Endothelial cell of umbilical vein (primary cell): Measurements from ENCODE around the gene PFDN5. TPM values are rescaled to one million over a fixed set of nuclear protein-coding genes. Genes with fewer than 3 reads are reported as not detected.

ENCODE experiments used
- BruUV-seq: library from RNA; stranded (reverse); fragments of 400-500 nt; replicated peaks from 2 replicates; lab custom pipeline; 2021; lab: Mats Ljungman, UMichigan
- CTCF ChIA-PET: fragments of 300-600, 350-600 bp; sonication (Branson Sonifier 250); formaldehyde crosslinking; loops from one replicate; lab custom pipeline; 2021; ENCODE audit warnings: antibody characterized with exemption, inconsistent platforms; lab: Charles Lee
- POLR2A ChIA-PET: fragments of 300-600, 350-600 bp; sonication (Branson Sonifier 250); formaldehyde crosslinking; loops from one replicate; lab custom pipeline; 2021; ENCODE audit warnings: antibody characterized with exemption, inconsistent platforms; lab: Charles Lee
- DNase-seq: peaks from one replicate; pipeline ENCODE4 v3.0.0-alpha.2; 2011; ENCODE audit warnings: low read depth, low spot score
- FAIRE-seq: peaks from 2 replicates; lab custom pipeline; 2011; peaks lifted over from hg19 to GRCh38; lab: Jason Lieb, UNC
- H2AFZ ChIP-seq: 2 replicates; pipeline ENCODE4 v1.6.0; 2012; ENCODE audit warnings: low read depth, low read length, control low read depth, inconsistent platforms
- H3K27ac ChIP-seq: 2 replicates; pipeline ENCODE4 v1.5.1; 2011; ENCODE audit warnings: low read depth, mild to moderate bottlenecking, control low read depth, low read length, moderate library complexity; ENCODE audit not compliant: insufficient read depth
- H3K27me3 ChIP-seq, 2 experiments: 2 replicates each; pipeline versions ENCODE4 v1.6.0 to v1.6.1; 2011; ENCODE audit warnings: low read length in 2 of 2, mixed read lengths in 1 of 2; ENCODE audit not compliant: control insufficient read depth in 2 of 2, insufficient read depth in 2 of 2
- H3K36me3 ChIP-seq, 2 experiments: 2 replicates in 1 of 2; 3 replicates in 1 of 2; pipeline ENCODE4 v1.5.1; 2011; ENCODE audit warnings: low read length in 2 of 2, mild to moderate bottlenecking in 1 of 2, moderate library complexity in 1 of 2; ENCODE audit not compliant: control insufficient read depth in 2 of 2, insufficient read depth in 2 of 2; ENCODE audit errors: extremely low read depth in 1 of 2
- H3K4me1 ChIP-seq: 3 replicates; pipeline ENCODE4 v1.5.1; 2011; ENCODE audit warnings: mild to moderate bottlenecking, low read length; ENCODE audit not compliant: control insufficient read depth, insufficient read depth; ENCODE audit errors: extremely low read depth
- H3K4me2 ChIP-seq: 2 replicates; pipeline ENCODE4 v1.6.1; 2011; ENCODE audit warnings: low read length, control low read depth, mixed read lengths; ENCODE audit not compliant: insufficient read depth
- H3K4me3 ChIP-seq, 3 experiments: fragments of 200-600 bp in 1 of 3; sonication (generic), shearing (Covaris generic) in 1 of 3; replicated peaks in 1 of 3; 2 replicates each; pipeline ENCODE4 v1.5.1; 2011 to 2016; ENCODE audit warnings: control low read depth in 3 of 3, low read length in 3 of 3, mild to moderate bottlenecking in 2 of 3, inconsistent platforms in 1 of 3, low read depth in 1 of 3, moderate library complexity in 1 of 3; ENCODE audit not compliant: insufficient read depth in 1 of 3
- H3K79me2 ChIP-seq: 2 replicates; pipeline ENCODE4 v1.6.0; 2012; ENCODE audit warnings: low read length, inconsistent platforms; ENCODE audit not compliant: control insufficient read depth, insufficient read depth
- H3K9ac ChIP-seq: replicated peaks from 2 replicates; pipeline ENCODE3; 2011; ENCODE audit warnings: low read length, control low read depth; ENCODE audit not compliant: insufficient read depth; ENCODE audit errors: extremely low read depth
- H3K9me1 ChIP-seq: replicated peaks from 3 replicates; pipeline ENCODE4 v1.6.0; 2011; ENCODE audit warnings: mild to moderate bottlenecking, low read length; ENCODE audit not compliant: control insufficient read depth, insufficient read depth; ENCODE audit errors: extremely low read depth
- H3K9me3 ChIP-seq: replicated peaks from 2 replicates; pipeline ENCODE4 v1.5.1; 2012; ENCODE audit warnings: low read length, inconsistent platforms; ENCODE audit not compliant: control insufficient read depth, insufficient read depth
- H4K20me1 ChIP-seq: replicated peaks from 2 replicates; pipeline ENCODE3; 2011; ENCODE audit warnings: mild to moderate bottlenecking, low read length; ENCODE audit not compliant: control insufficient read depth, insufficient read depth; ENCODE audit errors: extremely low read depth
- EZH2 ChIP-seq: IDR thresholded peaks from 2 replicates; pipeline ENCODE4 v1.6.1; 2012; ENCODE audit warnings: borderline replicate concordance, low read depth, mild to moderate bottlenecking, moderate library complexity, low read length, inconsistent platforms; ENCODE audit not compliant: severe bottlenecking
- GATA2 ChIP-seq: IDR thresholded peaks from 2 replicates; pipeline ENCODE4 v1.7.0; 2011; ENCODE audit warnings: low read depth, mild to moderate bottlenecking, moderate library complexity, mixed read lengths, low read length; ENCODE audit not compliant: insufficient read length, insufficient read depth
- JUN ChIP-seq: IDR thresholded peaks from 2 replicates; pipeline ENCODE4 v1.6.1; 2011; ENCODE audit warnings: borderline replicate concordance, low read depth; ENCODE audit not compliant: insufficient read length, insufficient read depth
- MYC ChIP-seq: IDR thresholded peaks from one replicate; pipeline ENCODE4 v1.6.1; 2011; ENCODE audit warnings: mild to moderate bottlenecking, low read depth, low read length
- POLR2A ChIP-seq: IDR thresholded peaks from 2 replicates; pipeline ENCODE4 v1.6.1; 2012; ENCODE audit warnings: low read depth, mild to moderate bottlenecking, control low read depth, low read length
- POLR2AphosphoS5 ChIP-seq: IDR thresholded peaks from 2 replicates; pipeline ENCODE4 v1.6.1; 2012; ENCODE audit warnings: low read depth, mild to moderate bottlenecking, control low read depth, low read length, moderate library complexity; ENCODE audit not compliant: insufficient read depth
- dilution Hi-C: fragments of 300-500 bp; cut with MboI; formaldehyde crosslinking; loops from one replicate; pipeline ENCODE4 v1.15.0; 2019; ENCODE audit warnings: low sequenced_read_pairs; ENCODE audit not compliant: extremely low pct_ligation_motif_present
- intact Hi-C: fragments of 100-400 bp; cut with micrococcal nuclease; formaldehyde crosslinking; loops from one replicate; pipeline ENCODE4 v1.10.0; 2022
- polyA plus RNA-seq, 4 experiments: library from polyadenylated mRNA; depleted of rRNA in 3 of 4; stranded (reverse) in 3 of 4; unstranded in 1 of 4; fragments of >200 nt; gene quantifications; 2 replicates each; pipeline versions ENCODE4 v1.2.1 to v1.2.3, GENCODE V29; 2011 to 2012; ENCODE audit warnings: missing spikeins in 1 of 4
- total RNA-seq: library from RNA; stranded (reverse); gene quantifications from 2 replicates; pipeline ENCODE4 v1.2.3, GENCODE V29; 2021
- TF ChIP-seq, protein P1 (sequence below), 2 donors: IDR thresholded peaks; 1 replicate in 1 of 2; 2 replicates in 1 of 2; pipeline ENCODE4 v1.5.1; 2011; ENCODE audit warnings: low read length in 2 of 2, mild to moderate bottlenecking in 2 of 2, moderate library complexity in 2 of 2, control low read depth in 1 of 2, inconsistent platforms in 1 of 2, low read depth in 1 of 2; ENCODE audit not compliant: insufficient read depth in 1 of 2; ENCODE audit errors: extremely low read depth in 1 of 2

PFDN5 gene
- total and polyA plus RNA-seq, 2 donors (not counting 3 experiments of a cell fraction or from before 2014, with no cell fraction given) = 301 to 745 TPM

DNA sequence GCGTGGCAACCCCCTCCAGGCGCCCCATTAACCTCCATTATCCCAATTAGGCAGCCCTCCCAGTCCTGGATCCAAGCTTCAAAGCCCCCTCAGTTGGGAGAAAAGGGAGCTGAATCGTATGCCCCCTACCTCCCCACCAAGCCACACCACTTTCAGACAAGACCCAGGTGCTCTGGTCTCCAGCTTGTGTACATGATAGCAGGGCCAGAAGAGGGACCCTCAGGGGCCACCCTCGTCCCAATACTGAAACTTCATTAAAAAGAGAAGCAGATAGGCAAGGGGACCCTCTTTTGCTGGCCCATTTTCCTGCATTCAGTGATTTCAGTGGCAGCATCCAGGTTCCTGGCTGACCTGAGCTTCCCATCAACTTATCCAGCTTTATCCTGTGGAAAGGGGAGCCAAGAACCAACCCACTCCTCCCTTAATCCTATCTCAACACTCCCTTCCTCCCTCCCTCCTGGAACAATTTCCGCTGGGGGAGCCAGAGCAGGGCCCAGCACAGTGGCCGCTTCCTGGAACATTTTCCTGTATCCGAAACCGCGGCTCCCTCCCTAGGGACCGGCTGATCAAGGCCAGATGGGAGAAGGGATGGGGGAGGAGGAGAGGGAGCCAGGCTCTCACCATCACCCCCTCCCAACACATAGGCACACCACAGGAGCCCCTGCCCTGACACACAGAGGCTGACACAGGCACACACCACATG lies 50.3 kb downstream of the PFDN5 start:
- FAIRE-seq (peak; percentile 91), DNase-seq (peak; percentile 57)
- intact Hi-C loops = loop anchor here (1.0 kb wide), 1 partner anchor 18 kb away; no protein-coding TSS in a partner anchor
- TF ChIP-seq GATA2 (no peak), POLR2AphosphoS5 (peak; percentile 32), JUN (no peak), MYC (no peak), POLR2A (peak; percentile 19), EZH2 (no peak)
- TF ChIP-seq, protein P1, sequence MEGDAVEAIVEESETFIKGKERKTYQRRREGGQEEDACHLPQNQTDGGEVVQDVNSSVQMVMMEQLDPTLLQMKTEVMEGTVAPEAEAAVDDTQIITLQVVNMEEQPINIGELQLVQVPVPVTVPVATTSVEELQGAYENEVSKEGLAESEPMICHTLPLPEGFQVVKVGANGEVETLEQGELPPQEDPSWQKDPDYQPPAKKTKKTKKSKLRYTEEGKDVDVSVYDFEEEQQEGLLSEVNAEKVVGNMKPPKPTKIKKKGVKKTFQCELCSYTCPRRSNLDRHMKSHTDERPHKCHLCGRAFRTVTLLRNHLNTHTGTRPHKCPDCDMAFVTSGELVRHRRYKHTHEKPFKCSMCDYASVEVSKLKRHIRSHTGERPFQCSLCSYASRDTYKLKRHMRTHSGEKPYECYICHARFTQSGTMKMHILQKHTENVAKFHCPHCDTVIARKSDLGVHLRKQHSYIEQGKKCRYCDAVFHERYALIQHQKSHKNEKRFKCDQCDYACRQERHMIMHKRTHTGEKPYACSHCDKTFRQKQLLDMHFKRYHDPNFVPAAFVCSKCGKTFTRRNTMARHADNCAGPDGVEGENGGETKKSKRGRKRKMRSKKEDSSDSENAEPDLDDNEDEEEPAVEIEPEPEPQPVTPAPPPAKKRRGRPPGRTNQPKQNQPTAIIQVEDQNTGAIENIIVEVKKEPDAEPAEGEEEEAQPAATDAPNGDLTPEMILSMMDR (IDR thresholded peaks at IDR 0.05; ENCODE audit: extremely low read depth in 1 of 2, insufficient read depth in 1 of 2, low read depth in 1 of 2, low read length in 2 of 2) = peak in 1 of 2 donors; percentile 7
- ChIA-PET CTCF (interaction anchor here (0.6 to 4.5 kb wide), 27 partner anchors 7 to 280 kb away, joined by 3 to 225 read pairs (median 6); partner anchors contain the start of genes AAAS, MAP3K12, SP7 and TARBP2), POLR2A (interaction anchor here (0.6 to 1.8 kb wide), 4 partner anchors 21 to 110 kb away, joined by 3 to 10 read pairs (median 4); partner anchors contain the start of gene AAAS)
- Histone ChIP-seq H3K79me2 (no peaks in the 10 kb centered on the region), H3K27ac (peak overlapping the region; percentile 27), H3K4me3 (peak overlapping the region in 2 of 3 experiments; percentile 43 to 45), H2AFZ (peak overlapping the region; percentile 93), H3K36me3 (no peaks in the 10 kb centered on the region), H3K27me3 (peaks cover 0 to 3% of the 10 kb centered on the region in 2 experiments), H3K4me1 (peaks cover 13% of the 10 kb centered on the region), H3K9ac (no peak overlapping the region), H3K9me1 (no peaks in the 10 kb centered on the region), H4K20me1 (no peaks in the 10 kb centered on the region), H3K4me2 (peak overlapping the region; percentile 61), H3K9me3 (no peaks in the 10 kb centered on the region)
- dilution Hi-C loops = no loop called here
- no TSS peak for BruUV-seq
